ENCODE results near the gene SOCS3. TPM values are rescaled to one million over a fixed set of nuclear protein-coding genes. Genes with fewer than 3 reads are reported as not detected.

The SOCS3 gene
- total RNA-seq, 6 donors from 2014 or later: 67.1 to 173 (median 114) TPM

DNA sequence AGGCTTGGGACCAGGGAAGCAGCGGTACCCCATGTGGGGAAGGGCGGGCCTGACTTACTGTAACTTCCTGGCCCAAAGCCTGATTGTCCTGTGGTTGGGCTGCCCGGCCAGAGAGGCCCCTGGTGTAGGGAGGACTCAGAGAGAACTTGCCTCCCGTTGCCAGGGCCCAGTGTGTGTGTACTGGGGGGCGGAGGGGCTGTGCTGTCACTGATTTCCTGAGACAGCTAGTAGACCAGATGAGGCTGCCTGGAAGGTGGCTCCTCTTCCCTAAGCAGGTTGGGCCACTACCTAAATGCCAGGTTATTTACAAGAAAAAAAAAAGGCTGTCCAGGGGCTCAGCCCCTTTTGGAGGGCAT, 16.7 kb downstream of the SOCS3 start:
- DNase-seq (peak in 1 of 2 donors; percentile 87), ATAC-seq (ENCODE audit: low FRiP score in 2 of 2) (peak; percentile 67 to 77)
- Histone ChIP-seq H3K27me3 (no peaks in the 10 kb centered on the region), H3K9me3 (no peaks in the 10 kb centered on the region), H3K4me3 (peak overlapping the region in 1 of 4 donors; percentile 51), H3K36me3 (no peaks in the 10 kb centered on the region), H3K27ac (peak overlapping the region; percentile 93 to 96 (median 94)), H3K4me1 (peaks cover 59 to 72% (median 67%) of the 10 kb centered on the region in 4 donors)
- peak in 1 of 4 donors; percentile 32 for TF ChIP-seq POLR2A (IDR thresholded peaks at IDR 0.05)
- TF ChIP-seq POLR2AphosphoS5 (IDR thresholded peaks at IDR 0.05): peak in 1 of 2 donors; percentile 82
- TF ChIP-seq, protein P1, sequence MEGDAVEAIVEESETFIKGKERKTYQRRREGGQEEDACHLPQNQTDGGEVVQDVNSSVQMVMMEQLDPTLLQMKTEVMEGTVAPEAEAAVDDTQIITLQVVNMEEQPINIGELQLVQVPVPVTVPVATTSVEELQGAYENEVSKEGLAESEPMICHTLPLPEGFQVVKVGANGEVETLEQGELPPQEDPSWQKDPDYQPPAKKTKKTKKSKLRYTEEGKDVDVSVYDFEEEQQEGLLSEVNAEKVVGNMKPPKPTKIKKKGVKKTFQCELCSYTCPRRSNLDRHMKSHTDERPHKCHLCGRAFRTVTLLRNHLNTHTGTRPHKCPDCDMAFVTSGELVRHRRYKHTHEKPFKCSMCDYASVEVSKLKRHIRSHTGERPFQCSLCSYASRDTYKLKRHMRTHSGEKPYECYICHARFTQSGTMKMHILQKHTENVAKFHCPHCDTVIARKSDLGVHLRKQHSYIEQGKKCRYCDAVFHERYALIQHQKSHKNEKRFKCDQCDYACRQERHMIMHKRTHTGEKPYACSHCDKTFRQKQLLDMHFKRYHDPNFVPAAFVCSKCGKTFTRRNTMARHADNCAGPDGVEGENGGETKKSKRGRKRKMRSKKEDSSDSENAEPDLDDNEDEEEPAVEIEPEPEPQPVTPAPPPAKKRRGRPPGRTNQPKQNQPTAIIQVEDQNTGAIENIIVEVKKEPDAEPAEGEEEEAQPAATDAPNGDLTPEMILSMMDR (IDR thresholded peaks at IDR 0.05): no peak
- TF ChIP-seq EP300 (IDR thresholded peaks at IDR 0.05): peak in 3 of 4 donors; percentile 10 to 50 (median 23)
- WGBS, 2 donors: 0 to 8% methylated on average over 2 to 5 of the region's 5 CpGs

DNA sequence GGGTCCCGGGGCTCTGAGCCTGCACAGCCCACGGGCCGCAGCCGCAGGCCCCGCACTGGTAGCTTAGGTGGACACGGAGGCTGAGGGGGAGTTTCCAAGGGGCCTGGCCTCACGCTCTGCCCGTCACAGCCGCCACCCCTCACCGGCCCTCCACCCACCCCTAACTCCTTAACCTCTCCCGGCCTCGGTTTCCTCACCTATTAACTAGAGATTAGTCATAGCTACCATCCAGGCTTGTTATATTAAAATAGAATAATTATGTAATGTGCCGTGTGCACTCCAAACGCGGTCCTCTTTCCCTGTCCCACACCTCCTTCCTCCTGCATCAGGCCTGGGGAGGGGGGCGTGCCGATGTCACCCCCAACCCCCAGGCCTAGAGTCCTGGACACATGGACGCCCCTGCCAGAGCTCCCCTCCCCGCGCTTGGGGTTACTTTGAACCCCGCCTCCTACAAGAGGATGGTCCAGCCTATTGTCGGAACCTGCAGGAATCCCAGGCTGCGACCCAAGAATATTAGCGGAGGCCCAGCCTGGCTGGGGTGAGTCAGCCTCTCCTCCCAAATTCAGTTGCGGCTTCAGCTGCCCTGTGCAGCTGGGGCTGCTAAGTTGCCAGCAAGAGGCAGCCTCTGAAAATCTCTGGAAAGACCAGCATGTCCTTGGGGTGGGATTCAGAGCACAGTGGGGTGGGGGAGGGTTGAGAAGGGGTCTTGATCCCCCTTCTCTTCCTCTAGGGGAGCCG, 17.3 kb downstream of the SOCS3 start:
- WGBS, 2 donors: 35 to 41% methylated on average over 12 to 26 of the region's 26 CpGs
- Histone ChIP-seq H3K9me3 (no peaks in the 10 kb centered on the region), H3K27ac (peak overlapping the region; percentile 93 to 96 (median 94)), H3K36me3 (no peaks in the 10 kb centered on the region), H3K4me1 (peaks cover 59 to 69% (median 62%) of the 10 kb centered on the region in 4 donors), H3K4me3 (peak overlapping the region; percentile 22 to 51 (median 45)), H3K27me3 (no peaks in the 10 kb centered on the region)
- ATAC-seq (ENCODE audit: low FRiP score in 2 of 2): peak; percentile 21 to 78
- DNase-seq: peak in 1 of 2 donors; percentile 63
- TF ChIP-seq EP300 (IDR thresholded peaks at IDR 0.05): peak in 1 of 4 donors; percentile 33
- no peak for TF ChIP-seq POLR2A (IDR thresholded peaks at IDR 0.05)
- TF ChIP-seq POLR2AphosphoS5 (IDR thresholded peaks at IDR 0.05): peak in 1 of 2 donors; percentile 21

- Histone ChIP-seq H3K27ac (peak overlapping the region; percentile 93 to 96 (median 94)), H3K9me3 (no peaks in the 10 kb centered on the region), H3K4me3 (peak overlapping the region; percentile 22 to 51 (median 45)), H3K36me3 (no peaks in the 10 kb centered on the region), H3K27me3 (no peaks in the 10 kb centered on the region), H3K4me1 (peaks cover 51 to 61% (median 60%) of the 10 kb centered on the region in 4 donors)
- TF ChIP-seq POLR2AphosphoS5 (IDR thresholded peaks at IDR 0.05) (peak; percentile 47 to 51), POLR2A (IDR thresholded peaks at IDR 0.05) (peak in 2 of 4 donors; percentile 19 to 81), EP300 (IDR thresholded peaks at IDR 0.05) (peak in 3 of 4 donors; percentile 52 to 85 (median 55))
- TF ChIP-seq, protein P1 (IDR thresholded peaks at IDR 0.05): peak in 4 of 6 experiments; percentile 5 to 30 (median 20)
- ATAC-seq (ENCODE audit: low FRiP score in 2 of 2): peak; percentile 52 to 81
- DNase-seq: peak; percentile 78 to 96
- 5 to 12% methylated on average over 26 to 35 of the region's 95 CpGs for WGBS, 2 donors
Observed at GRCh38 chr17:78341559-78342448, 18.1 kb downstream of the SOCS3 start.

DNA sequence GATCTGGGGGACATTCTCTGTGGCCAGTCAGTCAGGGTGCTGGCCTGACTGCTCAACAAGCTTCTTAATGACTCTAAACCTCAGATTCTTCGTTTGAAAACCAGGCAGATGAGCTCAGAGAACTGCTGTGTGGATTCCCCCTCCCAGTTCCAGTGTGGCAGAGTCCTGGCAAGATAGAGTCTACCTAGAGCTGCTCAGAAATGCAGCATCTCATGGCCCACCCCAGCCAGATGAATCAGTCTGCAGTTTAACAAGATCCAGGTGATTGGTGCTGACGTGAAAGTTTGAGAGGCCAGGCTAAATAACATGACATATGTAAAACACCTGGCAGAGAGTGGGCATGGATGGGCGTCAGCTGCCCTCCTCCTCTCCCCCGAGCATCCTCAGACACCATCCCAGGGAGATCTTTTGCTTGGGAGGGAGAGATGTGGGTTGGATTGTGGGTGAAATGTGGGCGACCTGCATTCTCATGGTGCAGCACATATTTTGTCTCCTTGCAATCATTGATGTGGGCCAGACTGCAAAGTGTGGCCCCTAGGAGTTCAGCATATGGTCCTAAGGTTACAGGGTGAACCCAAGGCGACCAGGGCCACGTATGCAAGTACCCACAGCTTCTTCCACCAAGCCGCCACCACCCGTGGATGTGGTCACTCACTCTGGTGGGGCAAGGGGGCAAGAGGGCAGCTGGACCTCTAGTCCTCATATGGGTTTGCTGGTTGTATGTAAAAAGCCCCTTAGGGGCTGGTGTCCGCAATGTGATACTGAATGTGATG, 19.5 kb downstream of the SOCS3 start:
- ATAC-seq (ENCODE audit: low FRiP score in 2 of 2) (no peak), DNase-seq (no peak)
- no peaks in the 10 kb centered on the region for H3K36me3 ChIP-seq
- H3K4me1 ChIP-seq: peaks cover 42 to 52% (median 48%) of the 10 kb centered on the region in 4 donors
- TF ChIP-seq, protein P1 (IDR thresholded peaks at IDR 0.05): no peak
- TF ChIP-seq POLR2A (IDR thresholded peaks at IDR 0.05): no peak
- no peak for TF ChIP-seq EP300 (IDR thresholded peaks at IDR 0.05)
- no peak for TF ChIP-seq POLR2AphosphoS5 (IDR thresholded peaks at IDR 0.05)
- H3K9me3 ChIP-seq: no peaks in the 10 kb centered on the region
- peak overlapping the region in 2 of 4 donors; percentile 93 to 96 for H3K27ac ChIP-seq
- no peaks in the 10 kb centered on the region for H3K27me3 ChIP-seq
- 86 to 93% methylated on average over 8 to 10 of the region's 10 CpGs for WGBS, 2 donors
- H3K4me3 ChIP-seq: no peak overlapping the region
